GM18526 (cell line): ENCODE results near the gene L3MBTL2.

Experiments used
- POLR2A ChIP-seq: IDR thresholded peaks from 3 replicates; pipeline ENCODE4 v1.6.1; 2011; ENCODE audit not compliant: insufficient read length; ENCODE audit errors: extremely low read depth

The L3MBTL2 gene

DNA sequence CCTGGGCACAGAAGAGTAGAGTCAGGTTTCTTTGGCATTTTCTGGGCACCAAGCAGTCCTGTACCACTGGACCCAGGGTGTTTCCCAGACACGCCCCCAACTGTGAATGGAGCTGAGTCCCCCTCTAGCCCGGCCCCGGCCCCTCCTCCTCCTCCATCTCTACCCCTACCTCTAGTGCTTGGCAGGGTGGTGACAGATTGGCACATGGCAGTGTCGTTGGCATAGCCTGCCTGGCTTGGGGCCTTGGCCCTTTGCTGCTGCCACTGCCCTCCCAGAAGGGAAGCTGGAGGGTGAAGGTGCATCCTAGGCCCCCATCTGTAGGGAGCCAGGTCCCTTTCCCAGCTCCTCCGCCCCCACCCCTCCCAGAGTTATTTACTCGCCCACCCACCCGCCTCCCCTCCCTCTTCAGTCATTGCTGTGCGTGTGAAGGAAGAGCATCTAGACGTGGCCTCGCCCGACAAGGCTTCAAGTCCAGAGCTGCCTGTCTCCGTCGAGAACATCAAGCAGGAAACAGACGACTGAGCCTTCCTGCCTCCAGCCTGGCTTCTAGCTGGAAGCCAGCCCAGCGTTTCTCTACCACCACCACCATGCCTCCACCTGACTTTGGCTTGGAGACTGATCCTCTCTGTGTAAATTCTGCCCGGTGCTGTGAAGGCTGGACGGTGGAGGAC lies 24.8 kb downstream of the L3MBTL2 start:
- TF ChIP-seq POLR2A = no peak

DNA sequence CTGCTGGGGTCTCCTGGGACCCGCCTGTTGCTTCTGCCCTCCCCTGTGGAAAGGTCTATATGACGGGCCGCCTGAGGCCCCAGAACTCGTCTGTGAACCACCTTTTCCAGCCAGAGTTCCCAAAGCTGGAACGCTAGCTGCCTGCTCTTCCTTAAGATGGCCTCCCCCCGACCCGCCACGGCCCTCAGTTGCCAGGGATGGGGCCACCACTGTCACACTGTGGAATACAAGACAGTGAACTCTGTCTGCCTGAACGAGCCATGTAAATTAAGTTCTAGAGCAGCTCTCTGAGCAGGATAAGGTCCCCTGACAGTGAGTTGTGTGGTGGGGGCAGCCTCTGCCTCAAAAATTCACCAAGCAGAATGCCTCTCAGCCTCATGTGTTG lies 25.3 kb downstream of the L3MBTL2 start:
- no peak for TF ChIP-seq POLR2A

DNA sequence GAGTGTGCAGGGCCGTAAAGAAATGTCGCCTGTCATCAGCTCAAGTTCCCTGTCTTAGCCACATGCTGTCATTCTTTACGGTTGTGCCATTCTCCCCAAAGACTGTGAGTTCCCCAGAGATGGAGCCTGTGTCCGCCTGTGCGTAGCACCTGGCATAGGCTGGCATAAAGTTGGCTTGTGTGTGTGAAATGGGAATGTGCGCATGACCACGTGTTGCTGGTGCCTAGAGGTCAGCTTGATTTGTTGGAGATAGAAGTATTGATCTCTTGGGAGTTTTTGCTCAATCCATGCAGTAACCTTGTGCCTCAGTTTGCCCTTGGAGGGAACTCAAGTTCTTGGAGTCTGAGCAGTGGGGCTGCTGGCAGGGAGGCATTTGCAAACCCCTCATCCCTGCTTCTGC lies 26.3 kb downstream of the L3MBTL2 start:
- no peak for TF ChIP-seq POLR2A

DNA sequence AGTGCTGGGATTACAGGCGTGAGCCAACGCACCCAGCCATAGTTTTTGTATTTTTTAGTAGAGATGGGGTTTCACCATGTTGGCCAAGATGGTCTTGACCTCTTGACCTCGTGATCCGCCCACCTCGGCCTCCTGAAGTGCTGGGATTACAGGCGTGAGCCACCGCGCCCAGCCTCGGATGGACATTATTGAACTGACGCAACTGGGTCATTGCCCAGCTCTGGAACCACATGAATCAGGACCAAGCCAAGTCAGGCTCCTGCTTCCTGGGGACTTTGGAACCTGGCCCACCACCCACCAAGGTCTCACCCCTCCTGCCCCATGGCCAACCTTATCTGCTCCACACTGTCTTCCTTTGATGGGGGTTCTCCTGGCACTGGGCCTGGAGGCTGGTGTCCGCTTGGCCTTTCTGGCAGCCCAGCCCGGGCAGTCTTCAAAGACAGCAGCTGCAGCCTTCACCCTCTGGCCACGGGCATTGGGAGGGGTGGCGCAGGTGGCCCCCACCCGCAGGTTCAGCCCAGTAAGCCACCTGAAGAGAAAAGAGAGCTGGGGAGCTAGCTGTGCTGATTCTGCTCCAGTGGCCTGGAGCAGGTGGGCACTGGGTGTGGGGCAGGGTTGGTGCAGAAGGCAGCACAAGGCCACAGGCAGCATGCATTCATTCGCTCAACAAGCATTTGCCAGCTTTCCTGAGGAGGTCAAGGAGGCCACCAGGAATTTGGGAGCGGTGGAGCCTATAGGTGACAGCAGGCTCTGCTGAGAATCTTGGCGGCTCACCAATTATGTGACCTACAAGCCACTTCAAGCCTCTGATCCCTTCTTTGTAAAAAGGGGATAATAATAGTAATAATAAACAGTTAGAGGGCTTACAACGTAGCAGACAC lies 29.9 kb downstream of the L3MBTL2 start:
- no peak for TF ChIP-seq POLR2A

DNA sequence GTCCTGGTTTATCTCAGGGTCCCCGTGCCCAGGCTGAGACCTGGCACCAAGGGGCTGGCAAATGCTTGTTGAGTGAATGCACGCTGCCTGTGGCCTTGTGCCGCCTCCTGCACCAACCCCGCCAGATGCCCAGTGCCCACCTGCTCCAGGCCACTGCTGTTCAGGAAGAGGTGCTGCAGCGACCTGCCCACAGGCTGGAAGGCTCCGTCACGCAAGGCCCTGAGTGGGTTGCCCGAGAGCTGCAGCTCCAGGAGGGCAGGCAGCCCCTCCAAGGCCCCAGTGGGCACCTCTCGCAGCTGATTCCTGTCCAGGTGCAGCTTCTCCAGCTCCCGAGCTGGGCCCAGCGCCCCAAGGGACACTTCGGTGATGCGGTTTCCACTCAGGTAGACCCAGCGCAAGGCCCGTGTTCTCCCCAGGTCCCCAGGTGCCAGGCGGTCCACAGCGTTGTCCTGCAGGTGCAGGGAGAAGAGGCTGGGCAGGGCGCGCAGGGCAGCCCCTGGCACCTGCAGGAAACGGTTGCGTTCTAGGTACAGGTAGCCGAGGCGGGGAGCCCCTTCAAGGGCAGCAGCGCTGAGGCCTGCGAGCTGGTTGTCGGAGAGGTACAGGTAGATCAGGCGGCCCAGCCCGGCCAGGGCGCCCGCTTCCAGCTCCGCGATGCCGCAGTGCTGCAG lies 32.1 kb downstream of the L3MBTL2 start:
- TF ChIP-seq POLR2A = no peak

DNA sequence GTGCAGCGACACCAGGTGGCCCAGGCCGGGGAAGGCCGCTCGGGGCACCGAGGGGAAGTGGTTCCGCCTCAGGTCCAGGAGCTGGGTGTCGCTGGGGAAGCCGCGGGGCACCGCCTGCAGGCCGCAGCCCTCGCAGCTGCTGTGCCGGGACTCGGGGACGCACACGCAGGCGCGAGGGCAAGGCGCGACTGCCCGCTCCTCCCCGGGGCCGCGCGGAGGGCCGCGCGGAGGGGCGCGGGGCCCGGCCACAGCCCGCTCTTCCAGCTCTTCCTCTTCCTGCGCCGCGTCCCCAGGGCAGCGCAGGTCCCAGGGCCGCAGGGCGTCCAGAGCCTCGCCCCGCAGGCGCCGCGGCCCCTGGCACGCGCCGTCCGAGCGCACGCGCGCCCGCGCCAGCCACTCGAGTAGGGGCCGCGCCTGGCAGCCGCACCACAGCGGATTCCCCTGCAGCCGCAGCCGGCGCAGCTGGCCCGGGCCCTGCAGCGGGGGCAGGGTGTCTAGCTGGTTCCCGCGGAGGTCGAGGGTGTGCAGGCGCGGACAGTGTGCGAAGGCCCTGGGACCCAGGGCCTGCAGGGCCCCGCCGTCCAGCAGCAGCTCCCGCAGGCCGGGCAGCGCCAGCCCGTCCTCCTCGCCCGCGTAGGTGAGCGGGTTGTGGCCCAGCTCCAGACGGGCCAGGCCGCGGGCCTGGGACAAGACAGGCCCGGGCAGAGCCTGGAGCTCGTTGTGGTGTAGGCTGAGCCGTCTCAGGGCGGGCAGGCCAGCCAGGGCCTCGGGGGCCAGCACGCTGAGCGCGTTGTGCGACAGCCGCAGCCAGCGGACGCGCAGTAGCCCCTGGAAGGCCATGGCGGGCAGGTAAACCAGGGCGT lies 32.8 kb downstream of the L3MBTL2 start:
- no peak for TF ChIP-seq POLR2A

DNA sequence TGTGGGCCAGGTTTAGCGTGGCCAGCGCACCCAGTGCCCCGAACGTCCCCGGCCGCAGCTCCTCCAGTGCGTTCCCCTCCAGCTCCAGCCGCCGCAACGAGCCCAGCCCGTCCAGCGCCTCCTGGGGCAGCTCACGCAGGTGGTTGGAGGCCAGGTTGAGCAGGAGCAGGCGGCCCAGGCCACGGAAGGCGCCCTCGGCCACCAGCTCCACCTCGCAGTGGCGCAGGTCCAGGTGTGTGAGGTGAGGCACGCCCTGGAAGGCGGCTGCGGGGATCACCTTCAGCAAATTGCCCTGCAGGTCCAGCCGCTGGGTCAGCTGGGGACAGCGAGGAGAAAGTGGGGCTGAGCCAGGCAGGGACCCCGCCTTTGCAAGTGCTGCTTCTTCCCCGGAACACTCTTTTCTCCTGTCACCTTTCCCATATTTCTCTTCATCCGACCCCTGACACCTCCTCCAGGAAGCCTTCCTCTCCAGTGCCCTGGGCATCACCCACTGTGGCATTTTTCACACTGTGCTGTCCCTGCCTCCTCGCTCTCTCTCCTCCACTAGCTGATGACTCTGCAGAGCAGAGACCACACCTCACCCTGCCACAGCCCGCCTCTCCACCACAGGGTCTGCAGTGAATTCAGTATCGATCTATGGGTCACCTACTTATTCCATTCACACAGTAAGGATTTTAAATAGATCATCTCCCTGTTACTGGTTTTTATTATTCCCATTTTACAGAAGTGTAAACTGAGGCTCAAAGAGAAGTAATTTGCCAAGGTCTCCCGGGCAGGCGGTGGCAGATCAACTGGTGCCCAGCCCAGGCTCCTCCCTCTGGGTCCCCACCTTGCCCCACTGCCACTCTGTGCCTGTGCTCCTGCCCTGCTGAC lies 33.7 kb downstream of the L3MBTL2 start:
- no peak for TF ChIP-seq POLR2A

DNA sequence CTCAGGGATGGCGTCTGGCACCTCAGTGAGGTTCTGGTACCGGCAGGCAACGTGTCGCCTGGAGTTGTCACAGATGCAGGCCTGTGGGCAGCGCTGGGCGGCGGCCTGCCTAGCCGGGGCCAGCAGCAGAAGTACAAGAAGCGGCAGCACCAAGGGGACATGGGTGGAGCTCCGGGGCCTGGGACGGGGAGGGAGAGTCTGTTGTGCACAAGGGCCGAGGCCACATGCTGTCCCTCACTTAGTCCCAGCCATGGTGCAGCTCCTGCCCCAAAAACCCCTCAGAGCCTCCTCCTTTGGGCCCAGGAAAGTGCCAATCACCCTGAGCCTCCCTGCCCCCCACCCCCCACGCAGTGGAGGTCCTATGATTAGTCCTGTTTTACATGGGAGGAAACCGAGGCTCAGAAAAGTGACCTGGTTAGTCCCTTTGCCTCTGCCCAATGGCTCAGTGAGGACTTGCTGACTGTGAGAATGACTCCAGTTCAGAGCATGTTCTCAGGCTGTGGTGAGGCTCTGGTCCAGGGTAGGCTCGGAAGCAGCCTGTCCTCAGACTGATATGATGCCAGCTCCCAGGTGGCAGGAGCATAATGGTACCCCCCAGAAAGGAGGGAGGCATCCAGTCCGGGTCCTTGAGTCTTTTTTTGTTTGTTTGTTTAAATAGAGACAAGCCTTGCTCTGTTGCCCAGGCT lies 34.5 kb downstream of the L3MBTL2 start:
- no peak for TF ChIP-seq POLR2A

DNA sequence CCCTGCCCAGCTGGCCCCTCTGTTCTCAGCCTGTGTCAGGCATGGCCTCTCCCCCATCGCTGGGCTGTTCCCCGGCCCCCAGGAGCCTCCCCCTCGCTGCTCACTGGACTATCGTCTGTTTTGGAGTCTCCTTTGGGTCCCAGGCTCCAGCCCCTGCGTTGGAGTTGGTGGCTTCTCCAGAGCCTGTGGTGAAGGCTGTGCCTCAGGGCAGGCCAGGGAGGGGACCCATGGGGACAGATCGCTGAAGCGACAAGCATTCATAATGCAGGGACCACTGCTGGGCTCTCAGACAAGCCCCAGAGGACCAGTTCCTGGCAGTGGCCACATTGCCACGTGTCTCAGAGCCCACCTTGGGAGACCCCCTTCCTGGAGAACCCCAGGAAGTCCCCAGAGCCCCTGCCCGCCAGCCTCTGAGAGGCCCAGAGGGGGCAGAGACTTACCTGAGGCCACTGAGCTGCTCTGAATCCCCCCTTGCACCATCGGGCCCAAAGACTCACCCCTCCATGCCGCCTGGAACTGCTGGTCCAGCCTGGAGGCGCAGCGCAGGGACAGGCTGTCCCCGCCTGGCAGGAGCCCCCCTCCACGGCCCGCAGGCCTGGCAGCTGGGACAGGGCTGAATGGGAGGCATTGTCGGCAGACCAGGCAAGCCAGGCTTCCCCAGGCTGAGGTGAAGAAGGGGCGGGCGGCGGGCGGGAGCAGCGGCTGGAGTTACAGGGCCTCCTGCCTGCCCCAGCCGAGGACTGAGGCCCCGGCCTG lies 35.4 kb downstream of the L3MBTL2 start, which contains the start of gene CHADL:
TSS of gene CHADL (minus strand) at position 555 of the 756 bp plus-strand sequence. CDS start at position 505, 50 bp downstream.
- no peak for TF ChIP-seq POLR2A

DNA sequence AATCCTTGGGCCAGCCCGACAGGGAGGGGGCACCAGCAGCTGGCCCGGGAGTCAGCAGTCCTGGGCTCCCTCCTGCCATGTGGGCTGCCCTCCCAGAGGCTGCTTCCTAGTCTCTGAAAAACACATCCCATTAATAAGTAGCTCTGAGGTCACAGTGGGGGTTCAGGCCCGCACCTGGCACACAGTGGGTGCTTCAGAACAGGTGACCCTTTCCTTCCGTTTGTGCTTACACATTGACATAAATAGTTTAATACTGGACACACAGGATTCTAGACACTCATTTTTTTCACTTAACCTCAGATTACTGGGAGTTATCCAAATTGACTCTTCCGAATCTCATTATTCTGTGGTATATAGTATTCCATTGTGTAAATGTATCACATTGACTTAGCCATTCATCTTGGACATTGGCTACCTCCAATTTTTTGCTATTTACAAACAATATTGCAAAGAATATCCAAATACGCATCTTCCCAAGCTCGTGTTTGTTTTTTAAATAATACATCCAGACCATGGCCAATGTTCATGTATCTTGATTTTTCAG lies 36.1 kb downstream of the L3MBTL2 start:
- no peak for TF ChIP-seq POLR2A

DNA sequence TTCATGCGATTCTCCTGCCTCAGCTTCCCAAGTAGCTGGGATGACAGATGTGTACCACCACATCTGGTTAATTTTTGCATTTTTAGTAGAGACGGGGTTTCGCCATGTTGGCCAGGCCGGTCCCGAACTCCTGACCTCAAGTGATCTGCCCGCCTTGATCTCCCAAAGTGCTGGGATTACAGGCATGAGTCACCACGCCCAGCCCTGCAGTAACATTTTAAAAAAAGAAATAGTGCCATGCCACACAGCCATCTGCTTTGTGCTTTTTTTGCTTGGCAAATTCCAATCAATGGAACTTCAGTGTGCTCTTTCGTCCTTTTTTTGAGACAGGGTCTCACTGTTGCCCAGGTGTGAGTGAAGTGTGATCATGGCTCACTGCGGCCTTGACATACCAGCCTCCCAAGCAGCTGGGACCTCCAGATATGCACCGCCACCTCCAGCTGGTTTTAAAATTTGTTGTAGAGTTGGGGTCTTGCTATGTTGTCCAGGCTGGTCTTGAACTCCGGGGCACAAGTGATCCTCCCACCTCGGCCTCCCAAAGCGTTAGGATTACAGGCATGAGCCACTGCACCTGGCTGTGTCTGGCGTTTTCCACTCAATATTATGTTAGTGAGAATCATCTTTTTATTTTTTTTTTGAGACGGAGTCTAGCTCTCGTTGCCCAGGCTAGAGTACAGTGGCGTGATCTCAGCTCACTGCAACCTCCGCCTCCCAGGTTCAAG lies 37.4 kb downstream of the L3MBTL2 start:
- no peak for TF ChIP-seq POLR2A

DNA sequence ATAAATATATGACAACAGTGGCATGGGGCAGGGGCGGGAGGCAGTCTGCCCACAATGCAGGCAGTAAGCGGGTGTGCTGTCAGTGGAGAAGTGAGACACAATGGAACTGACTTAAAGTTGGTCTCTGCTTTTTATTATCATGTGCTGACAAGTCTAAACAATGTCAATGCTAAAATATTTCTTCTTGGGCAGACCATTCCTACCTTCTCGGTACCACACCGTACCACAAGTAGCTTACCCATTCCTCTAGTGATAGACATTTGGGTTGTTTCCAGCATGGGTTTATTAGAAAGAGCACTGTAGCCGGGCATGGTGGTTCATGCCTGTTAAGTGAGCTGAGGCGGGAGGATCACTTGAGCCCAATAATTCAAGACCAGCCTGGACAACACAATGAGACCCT lies 38.2 kb downstream of the L3MBTL2 start:
- no peak for TF ChIP-seq POLR2A
